Kasumi-1 (cell line): Measurements from ENCODE around the gene MAPRE3.
A peak's percentile ranks its signal among the peaks of the same experiment; 100 is the strongest.
"Not testable (repeated sequence)": the region's sequence is repeated elsewhere in the genome, so short reads cannot be mapped to it uniquely, and the experiment has no call there.

Experiments used
- DNase-seq, 2 experiments: peaks; one replicate each; lab custom pipeline; 2025; lab: John Stamatoyannopoulos, UW

Gene MAPRE3

GRCh38 chr2:27070653-27071276 lies 100.3 kb downstream of the MAPRE3 start:
- DNase-seq, result no peak

GRCh38 chr2:27071277-27071989 lies 101.0 kb downstream of the MAPRE3 start, which contains the start of gene OST4:
TSS of gene OST4 (minus strand) at chr2:27071654.
- peak; percentile 74 to 81 for DNase-seq

GRCh38 chr2:27071990-27072830 lies 101.8 kb downstream of the MAPRE3 start:
- DNase-seq, result peak; percentile 15 to 63

- no peak for DNase-seq
Observed at GRCh38 chr2:27072920-27073319, 102.5 kb downstream of the MAPRE3 start.

GRCh38 chr2:27073782-27074181 lies 103.3 kb downstream of the MAPRE3 start:
- no peak for DNase-seq

GRCh38 chr2:27074738-27075565 lies 104.5 kb downstream of the MAPRE3 start:
- DNase-seq, result peak; percentile 50 to 53

GRCh38 chr2:27075566-27075871 lies 105.1 kb downstream of the MAPRE3 start:
- DNase-seq, result not testable (repeated sequence)

GRCh38 chr2:27076323-27076722 lies 105.9 kb downstream of the MAPRE3 start:
- no peak for DNase-seq
